Endothelial cell (in vitro differentiated cells): ENCODE results near the gene MORF4L1. TPM values are rescaled to one million over a fixed set of nuclear protein-coding genes. Genes with fewer than 3 reads are reported as not detected.
"Not testable (repeated sequence)": the region's sequence is repeated elsewhere in the genome, so short reads cannot be mapped to it uniquely, and the experiment has no call there.

Source experiments
- DNase-seq: peaks from one replicate; pipeline ENCODE4 v3.0.0; 2021; ENCODE audit warnings: low spot score
- H3K27ac Mint-ChIP-seq: one replicate; pipeline ENCODE4 v1.8.0; 2021; ENCODE audit warnings: mixed read lengths, inconsistent platforms; ENCODE audit not compliant: unreplicated experiment
- H3K27me3 Mint-ChIP-seq: one replicate; pipeline ENCODE4 v1.8.0; 2021; ENCODE audit warnings: mild to moderate bottlenecking, moderate library complexity, mixed read lengths, inconsistent platforms; ENCODE audit not compliant: unreplicated experiment
- H3K36me3 Mint-ChIP-seq: one replicate; pipeline ENCODE4 v1.8.0; 2021; ENCODE audit warnings: mild to moderate bottlenecking, low read depth, mixed read lengths, inconsistent platforms; ENCODE audit not compliant: unreplicated experiment
- H3K4me1 Mint-ChIP-seq: one replicate; pipeline ENCODE4 v1.8.0; 2021; ENCODE audit warnings: mild to moderate bottlenecking, mixed read lengths, inconsistent platforms; ENCODE audit not compliant: unreplicated experiment
- H3K4me3 Mint-ChIP-seq: one replicate; pipeline ENCODE4 v1.8.0; 2021; ENCODE audit warnings: mild to moderate bottlenecking, mixed read lengths, inconsistent platforms; ENCODE audit not compliant: unreplicated experiment
- H3K9me3 Mint-ChIP-seq: one replicate; pipeline ENCODE4 v1.8.0; 2021; ENCODE audit warnings: mixed read lengths, inconsistent platforms; ENCODE audit not compliant: unreplicated experiment
- CTCF ChIP-seq: fragments of 200-600 bp; sonication (generic); IDR thresholded peaks from one replicate; pipeline ENCODE4 v1.5.0; 2021; ENCODE audit warnings: antibody characterized with exemption; ENCODE audit not compliant: unreplicated experiment
- total RNA-seq: library from RNA; stranded (reverse); fragmentation: NEBNext Ultra II Directional; extraction: Animal tissue kit (Norgen Biotek cat#: 25700); gene quantifications from one replicate; pipeline ENCODE4 v1.2.1, GENCODE V29; 2021; ENCODE audit not compliant: unreplicated experiment

MORF4L1 gene
- total RNA-seq, 1 donor from 2014 or later: 347 TPM

DNA sequence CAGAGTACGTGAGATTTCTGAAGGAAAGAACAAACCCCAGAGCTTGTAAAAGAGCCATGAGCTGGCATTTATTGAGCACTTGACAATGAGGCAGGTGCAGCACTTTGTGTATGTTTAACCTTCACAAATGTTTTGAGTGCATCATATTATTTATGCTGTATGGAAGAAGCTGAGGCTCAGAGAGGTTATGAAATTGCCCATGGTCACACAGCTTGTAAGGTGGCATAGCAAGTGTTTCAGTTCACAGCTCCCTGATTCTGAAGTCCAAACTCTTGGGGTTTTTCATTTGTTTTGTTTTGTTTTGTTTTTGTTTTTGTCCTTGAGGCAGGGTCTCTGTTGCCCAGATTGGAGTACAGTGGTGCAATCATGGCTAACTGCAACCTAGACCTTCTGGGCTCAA, 36.4 kb upstream of the MORF4L1 start:
- no peaks in the 10 kb centered on the region for H3K36me3 Mint-ChIP-seq
- H3K9me3 Mint-ChIP-seq: no peaks in the 10 kb centered on the region
- H3K4me3 Mint-ChIP-seq: no peak overlapping the region
- peaks cover 4% of the 10 kb centered on the region for H3K27me3 Mint-ChIP-seq
- no peak overlapping the region for H3K27ac Mint-ChIP-seq
- TF ChIP-seq CTCF: no peak
- no peak for DNase-seq
- H3K4me1 Mint-ChIP-seq: no peaks in the 10 kb centered on the region

GRCh38 chr15:78837131-78837530, 35.6 kb upstream of the MORF4L1 start:
- no peaks in the 10 kb centered on the region for H3K36me3 Mint-ChIP-seq
- no peak for DNase-seq
- H3K9me3 Mint-ChIP-seq: no peaks in the 10 kb centered on the region
- no peak overlapping the region for H3K4me3 Mint-ChIP-seq
- H3K27ac Mint-ChIP-seq: no peak overlapping the region
- H3K27me3 Mint-ChIP-seq: peaks cover 4% of the 10 kb centered on the region
- TF ChIP-seq CTCF: no peak
- no peaks in the 10 kb centered on the region for H3K4me1 Mint-ChIP-seq

- Mint-ChIP-seq H3K27ac (no peak overlapping the region), H3K27me3 (peaks cover 4% of the 10 kb centered on the region), H3K4me1 (no peaks in the 10 kb centered on the region), H3K4me3 (no peak overlapping the region), H3K9me3 (no peaks in the 10 kb centered on the region), H3K36me3 (no peaks in the 10 kb centered on the region)
- DNase-seq: no peak
- TF ChIP-seq CTCF: no peak
These were observed 35.1 kb upstream of the MORF4L1 start for GRCh38 chr15:78837543-78837942.

DNA sequence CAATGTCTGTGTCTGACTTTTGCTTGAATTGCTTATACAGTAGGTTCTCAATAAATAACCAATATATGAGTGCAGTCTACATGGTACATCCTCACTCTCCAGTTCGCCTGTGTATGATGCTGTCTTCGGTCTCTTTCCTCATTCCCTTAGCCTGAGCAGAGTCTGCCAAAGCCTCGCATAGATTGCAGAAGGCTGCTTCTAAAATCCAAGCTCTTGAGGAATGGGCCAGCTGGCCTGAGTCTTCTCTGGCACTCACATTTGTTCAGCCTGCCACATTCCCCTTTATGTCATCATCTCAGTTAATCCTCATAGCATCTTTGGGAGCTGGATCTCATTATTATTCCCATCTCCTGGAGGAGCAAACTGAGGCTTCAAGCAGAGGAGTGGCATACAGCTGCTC, 34.2 kb upstream of the MORF4L1 start:
- Mint-ChIP-seq H3K9me3 (no peaks in the 10 kb centered on the region), H3K36me3 (no peaks in the 10 kb centered on the region), H3K27ac (no peak overlapping the region), H3K4me1 (no peaks in the 10 kb centered on the region), H3K27me3 (peaks cover 4% of the 10 kb centered on the region), H3K4me3 (no peak overlapping the region)
- DNase-seq: no peak
- TF ChIP-seq CTCF: no peak

- not testable (repeated sequence) for DNase-seq, H3K27ac Mint-ChIP-seq, H3K4me1 Mint-ChIP-seq, H3K27me3 Mint-ChIP-seq, H3K9me3 Mint-ChIP-seq, H3K4me3 Mint-ChIP-seq, H3K36me3 Mint-ChIP-seq
These were observed 33.5 kb upstream of the MORF4L1 start for GRCh38 chr15:78839151-78839550.
